ENCODE data around the gene ECEL1.
"Not testable (repeated sequence)": the region's sequence is repeated elsewhere in the genome, so short reads cannot be mapped to it uniquely, and the experiment has no call there.

ECEL1 gene, protein sequence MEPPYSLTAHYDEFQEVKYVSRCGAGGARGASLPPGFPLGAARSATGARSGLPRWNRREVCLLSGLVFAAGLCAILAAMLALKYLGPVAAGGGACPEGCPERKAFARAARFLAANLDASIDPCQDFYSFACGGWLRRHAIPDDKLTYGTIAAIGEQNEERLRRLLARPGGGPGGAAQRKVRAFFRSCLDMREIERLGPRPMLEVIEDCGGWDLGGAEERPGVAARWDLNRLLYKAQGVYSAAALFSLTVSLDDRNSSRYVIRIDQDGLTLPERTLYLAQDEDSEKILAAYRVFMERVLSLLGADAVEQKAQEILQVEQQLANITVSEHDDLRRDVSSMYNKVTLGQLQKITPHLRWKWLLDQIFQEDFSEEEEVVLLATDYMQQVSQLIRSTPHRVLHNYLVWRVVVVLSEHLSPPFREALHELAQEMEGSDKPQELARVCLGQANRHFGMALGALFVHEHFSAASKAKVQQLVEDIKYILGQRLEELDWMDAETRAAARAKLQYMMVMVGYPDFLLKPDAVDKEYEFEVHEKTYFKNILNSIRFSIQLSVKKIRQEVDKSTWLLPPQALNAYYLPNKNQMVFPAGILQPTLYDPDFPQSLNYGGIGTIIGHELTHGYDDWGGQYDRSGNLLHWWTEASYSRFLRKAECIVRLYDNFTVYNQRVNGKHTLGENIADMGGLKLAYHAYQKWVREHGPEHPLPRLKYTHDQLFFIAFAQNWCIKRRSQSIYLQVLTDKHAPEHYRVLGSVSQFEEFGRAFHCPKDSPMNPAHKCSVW
- total RNA-seq: 0.18 to 0.39 reads per million in 2 experiments

DNA sequence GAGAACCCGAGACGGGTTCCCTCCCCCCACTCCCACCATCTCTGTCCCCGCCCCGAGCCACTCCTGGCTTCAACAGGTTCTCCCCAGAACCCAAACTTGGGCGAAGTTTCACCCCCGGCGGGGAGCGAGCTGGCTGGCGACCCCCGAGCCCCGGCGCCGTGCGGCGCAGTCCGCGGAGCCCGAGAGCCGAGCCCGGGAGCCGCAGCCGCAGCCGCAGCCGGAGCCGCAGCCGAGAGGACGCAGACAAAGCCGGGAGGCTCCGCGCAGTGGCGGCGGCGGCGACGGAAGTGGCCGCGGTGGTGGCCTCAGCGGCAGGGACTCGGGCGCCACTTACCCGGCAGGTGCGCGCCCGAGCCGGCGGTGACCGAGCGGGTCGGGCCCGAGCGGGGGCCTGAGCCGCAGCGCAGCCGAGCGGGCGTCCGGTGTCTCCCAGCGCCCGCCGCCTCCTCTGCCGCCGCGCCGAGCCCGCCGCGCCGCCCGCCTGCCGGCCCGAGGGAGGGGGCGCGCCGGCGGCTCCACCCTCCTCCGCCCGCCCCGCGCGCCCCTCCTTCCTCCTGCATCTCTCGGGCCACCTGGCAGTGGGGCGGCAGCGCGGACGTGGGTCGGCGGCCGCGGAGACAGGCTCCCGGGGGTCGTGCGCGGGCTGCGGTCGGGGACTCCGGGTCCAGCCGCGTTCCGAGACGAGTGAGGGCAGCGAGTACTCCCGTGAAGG, at the start of gene ECEL1:
Gene ECEL1, minus strand, starts transcription at position 450 of the 712 bp plus-strand sequence. CDS start 1,181 bp downstream, outside the sequence.
- DNase-seq (ENCODE audit: low read depth): no peak

DNA sequence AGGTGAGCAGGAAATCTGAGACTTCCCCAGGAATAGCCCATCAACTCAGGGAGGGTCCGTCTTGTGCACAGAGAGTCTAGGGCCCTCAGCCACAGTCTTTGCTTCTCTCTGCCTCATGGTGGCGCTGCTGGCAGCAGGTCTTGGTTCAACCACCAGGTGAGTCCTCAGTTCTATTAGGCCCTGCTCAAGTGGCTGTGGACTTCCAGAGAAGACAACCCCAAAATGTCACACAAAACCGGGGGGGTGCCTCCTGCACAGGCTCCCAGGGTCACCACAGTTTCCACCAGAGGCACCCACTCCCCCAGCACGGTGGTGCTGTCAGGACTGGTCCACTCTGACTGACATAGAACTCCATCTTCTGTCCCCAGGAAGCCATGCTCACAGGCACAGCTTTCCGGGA, 49.4 kb upstream of the ECEL1 start:
- DNase-seq (ENCODE audit: low read depth): no peak

DNA sequence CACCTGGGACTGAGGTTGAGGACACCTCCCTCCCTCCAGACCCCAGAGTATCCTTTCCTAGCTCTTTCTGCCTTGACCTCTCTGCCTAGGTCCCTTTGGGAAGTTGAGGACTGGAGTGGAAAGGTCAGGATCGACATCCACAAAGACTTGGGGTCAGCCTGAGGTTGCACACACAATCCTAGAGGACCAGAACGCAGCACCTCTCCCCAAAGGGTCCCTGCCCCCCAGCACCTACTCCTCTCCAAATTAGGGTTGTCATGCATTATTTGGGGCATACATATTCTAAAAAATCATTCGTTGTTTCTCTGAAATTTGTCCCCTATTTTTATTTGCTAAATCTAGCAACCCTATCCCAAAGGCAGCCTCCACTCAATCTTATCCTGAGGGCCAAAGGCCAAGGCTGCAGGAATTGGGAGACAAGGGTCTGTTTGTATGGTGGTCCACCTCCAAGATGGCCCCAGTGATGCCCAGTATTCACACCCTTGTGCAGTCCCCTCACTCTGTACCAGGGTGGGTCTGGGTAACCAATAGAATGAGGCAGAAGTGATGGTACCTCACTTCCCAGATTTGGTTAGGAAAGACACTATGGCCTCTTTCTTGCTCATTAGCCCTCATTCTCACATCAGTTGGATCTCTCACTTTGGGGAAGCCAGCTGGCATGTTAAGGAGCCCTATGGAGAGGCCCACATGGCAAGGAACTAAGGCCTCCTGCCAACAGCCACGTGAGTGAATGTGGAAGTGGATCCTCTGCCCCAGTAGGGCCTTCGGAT, 48.3 kb upstream of the ECEL1 start:
- no peak for DNase-seq (ENCODE audit: low read depth)

DNA sequence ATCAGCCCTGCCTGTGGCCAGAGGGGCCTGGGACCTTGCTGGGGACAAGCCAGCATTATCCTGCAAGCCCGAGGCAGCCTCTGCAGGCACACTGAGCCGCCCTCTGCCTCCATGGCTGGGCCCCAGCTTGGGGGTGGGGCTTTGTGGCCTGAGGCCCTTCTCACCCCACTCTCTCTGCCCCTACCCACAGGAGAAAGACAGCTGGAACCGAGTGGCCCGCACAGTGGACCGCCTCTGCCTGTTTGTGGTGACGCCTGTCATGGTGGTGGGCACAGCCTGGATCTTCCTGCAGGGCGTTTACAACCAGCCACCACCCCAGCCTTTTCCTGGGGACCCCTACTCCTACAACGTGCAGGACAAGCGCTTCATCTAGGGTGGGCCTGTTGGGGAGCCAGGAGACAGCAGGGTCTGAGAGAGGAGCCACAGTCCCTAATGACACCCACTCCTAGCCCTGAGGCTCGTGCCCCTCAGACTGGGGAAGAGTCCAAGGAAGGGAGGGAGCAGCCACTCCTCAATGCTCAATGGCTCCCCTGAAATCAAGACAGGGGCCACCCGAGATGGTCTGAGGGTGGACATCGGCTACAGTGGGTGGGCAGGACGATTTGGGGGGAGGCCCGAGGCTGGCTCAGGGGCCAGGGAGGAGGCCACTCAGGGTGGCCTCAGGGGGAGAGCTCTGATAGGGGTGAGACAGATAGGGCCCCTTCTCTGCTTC, 47.5 kb upstream of the ECEL1 start:
- no peak for DNase-seq (ENCODE audit: low read depth)

DNA sequence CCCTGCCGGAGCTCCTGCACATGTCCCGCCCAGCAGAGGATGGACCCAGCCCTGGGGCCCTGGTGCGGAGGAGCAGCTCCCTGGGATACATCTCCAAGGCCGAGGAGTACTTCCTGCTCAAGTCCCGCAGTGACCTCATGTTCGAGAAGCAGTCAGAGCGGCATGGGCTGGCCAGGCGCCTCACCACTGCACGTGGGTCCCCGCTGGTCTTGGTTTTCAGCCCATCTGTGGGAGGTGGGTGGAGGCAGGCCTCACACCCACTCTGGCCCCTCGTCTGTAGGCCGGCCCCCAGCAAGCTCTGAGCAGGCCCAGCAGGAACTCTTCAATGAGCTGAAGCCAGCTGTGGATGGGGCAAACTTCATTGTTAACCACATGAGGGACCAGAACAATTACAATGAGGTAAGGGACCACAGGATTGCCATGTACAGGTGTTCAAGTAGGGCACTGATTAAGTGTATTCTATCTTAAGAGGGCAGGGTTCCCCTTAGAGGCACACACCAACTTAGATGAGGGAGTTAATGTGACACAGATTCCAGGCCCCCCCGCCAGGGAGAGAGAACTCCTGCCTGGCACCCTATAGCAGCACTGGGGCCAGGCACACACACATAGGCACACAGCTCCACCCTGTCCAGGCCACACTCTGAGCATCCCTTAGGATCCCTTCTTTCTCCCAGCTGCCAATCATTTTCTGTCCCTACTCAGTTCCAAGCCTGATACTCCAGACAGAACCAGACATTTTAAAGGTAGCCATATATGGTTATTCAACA, 46.5 kb upstream of the ECEL1 start:
- no peak for DNase-seq (ENCODE audit: low read depth)

DNA sequence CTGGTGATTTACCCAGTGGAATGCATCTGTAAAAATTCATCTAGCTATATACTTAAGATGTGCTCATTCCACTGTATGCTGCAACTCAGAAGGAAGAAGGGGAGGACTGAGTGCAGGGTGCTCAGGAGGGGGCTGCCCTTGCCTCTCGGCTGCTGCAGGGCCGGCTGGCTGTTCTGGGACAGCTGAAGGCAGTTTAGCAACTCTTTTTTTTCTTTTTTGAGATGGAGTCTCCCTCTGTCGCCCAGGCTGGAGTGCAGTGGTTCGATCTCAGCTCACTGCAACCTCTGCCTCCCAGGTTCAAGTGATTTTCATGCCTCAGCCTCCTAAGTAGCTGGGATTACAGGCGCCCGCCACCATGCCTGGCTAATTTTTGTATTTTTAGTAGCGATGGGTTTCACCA, 45.2 kb upstream of the ECEL1 start:
- not testable (repeated sequence) for DNase-seq (ENCODE audit: low read depth)

DNA sequence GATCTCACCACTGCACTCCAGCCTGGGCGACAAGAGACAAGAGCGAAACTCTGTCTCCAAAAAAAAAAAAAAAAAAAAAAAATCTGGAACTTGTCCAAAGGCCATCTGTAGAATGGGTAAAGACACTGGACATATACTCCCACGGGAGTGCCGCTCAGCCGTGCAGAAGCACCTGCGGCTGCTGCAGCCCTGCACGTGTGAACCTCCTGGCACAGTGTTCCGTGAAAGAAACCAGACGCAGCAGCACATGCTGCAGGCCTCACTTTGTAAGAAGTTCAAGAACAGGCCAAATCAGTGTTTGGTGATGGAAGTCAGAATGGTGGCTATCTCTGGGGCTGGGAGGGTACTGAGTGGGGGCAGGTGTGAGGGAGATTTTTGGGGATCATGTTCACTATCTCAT, 44.8 kb upstream of the ECEL1 start:
- DNase-seq (ENCODE audit: low read depth): no peak

DNA sequence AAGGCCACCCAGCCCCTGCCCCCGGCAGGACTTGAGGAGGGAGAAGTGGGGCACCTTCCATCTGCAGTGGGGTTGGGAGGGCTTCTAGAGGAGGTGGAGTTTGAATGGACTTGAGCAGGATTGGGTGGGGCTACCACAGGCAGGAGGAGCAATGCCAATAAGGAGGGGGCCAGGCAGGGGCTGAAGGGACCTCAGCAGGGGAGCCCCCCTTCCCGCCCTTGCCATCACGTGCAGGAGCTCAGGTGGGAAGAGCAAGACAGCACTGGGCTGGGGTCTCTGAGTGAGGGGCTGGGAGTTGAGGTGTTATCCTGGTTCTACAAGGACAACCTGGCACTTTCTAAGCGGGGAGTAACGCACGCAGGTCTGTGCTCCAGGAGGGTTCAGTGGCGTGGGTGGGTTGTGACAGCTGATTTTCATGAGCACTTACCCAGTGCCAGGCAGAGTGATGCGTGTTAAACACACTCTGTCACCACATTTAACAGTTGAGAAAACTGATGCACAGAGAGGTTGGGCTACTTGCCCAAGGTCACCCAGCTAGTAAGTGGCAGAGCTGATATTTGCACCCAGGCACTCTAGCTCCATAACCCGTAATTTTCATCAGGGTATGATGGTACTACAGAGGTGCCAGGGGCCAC, 43.1 kb upstream of the ECEL1 start:
- DNase-seq (ENCODE audit: low read depth): no peak

DNA sequence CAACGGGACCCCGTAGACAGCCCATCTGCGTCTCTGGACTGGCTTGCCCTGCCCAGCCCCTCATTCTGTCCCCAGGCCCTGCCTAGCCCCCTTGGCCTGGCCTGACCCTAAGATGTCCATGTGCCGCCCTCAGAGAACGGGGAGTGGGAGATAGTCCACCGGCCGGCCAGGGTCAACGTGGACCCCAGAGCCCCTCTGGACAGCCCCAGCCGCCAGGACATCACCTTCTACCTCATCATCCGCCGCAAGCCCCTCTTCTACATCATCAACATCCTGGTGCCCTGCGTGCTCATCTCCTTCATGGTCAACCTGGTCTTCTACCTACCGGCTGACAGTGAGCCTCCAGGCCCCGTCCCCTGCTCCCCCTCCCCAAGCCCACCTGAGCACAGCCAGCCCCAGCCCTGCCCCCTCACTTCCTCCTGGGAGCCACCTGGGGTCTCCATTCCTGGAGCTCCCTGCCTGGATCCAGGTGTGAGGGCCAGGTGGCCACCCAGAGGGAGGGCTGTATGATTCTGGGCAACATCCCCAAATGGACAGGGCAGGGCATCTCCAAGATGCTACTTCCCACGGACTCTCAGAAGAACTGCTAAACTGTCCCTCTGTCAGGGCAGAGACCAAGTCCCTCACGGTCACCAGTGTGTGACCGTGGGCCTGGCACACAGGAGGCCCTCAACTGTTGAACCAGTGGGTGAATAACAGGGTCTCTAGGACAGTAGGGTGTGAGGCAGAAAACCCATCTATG, 42.3 kb upstream of the ECEL1 start:
- DNase-seq (ENCODE audit: low read depth): no peak

DNA sequence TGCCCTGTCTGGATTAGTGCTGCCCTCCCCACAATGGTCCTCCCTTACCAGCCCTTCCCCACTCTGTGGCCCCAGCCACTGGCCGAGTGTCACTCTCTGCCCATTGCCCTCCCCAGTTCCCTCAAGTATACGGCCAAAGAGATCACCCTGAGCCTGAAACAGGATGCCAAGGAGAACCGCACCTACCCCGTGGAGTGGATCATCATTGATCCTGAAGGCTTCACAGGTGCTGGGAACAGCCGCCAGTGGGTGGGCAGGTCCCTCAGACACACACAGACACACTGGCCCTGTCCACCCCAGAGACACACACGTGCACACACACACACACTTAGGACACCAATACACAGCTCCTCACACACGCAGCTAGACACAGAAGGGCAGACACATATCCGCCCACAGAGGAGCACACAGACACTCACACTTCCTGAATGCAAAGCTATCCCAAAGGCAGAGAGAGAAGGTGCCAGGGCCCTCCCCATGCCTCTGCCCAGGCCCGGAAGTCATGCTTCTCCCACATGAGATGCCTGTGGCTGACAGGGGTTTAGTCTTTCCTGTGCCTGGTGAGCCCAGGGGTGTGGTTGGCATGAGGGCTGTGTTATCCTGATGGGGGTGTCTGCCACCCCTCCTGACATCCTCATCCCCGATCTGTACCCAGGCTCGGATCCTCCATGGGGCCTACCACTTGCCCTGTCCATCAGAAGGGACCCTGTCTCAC, 41.3 kb upstream of the ECEL1 start:
- DNase-seq (ENCODE audit: low read depth): no peak

DNA sequence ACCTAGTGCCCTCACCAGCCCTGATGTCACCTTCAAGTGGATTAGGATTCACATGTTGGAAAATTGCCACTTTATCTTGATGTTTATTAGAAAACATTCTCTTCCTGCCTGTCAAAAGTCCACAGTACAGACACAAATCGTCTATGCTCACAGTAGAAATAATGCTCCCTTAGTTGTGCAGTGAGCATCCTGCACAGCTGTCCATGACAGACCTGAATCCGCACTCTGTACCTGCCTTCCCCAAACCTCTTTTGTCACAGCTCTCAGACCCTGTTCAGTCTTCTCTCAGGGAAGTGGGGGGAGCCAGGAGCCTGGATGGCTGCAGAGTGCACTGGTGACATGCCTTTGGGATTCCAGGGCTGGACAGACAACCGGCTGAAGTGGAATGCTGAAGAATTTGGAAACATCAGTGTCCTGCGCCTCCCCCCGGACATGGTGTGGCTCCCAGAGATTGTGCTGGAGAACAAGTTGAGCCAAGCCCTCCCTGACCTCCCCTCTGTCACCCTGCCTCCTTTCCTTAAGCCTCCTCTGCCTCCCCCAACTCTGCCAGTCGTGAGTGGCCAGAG, 40.4 kb upstream of the ECEL1 start:
- no peak for DNase-seq (ENCODE audit: low read depth)

DNA sequence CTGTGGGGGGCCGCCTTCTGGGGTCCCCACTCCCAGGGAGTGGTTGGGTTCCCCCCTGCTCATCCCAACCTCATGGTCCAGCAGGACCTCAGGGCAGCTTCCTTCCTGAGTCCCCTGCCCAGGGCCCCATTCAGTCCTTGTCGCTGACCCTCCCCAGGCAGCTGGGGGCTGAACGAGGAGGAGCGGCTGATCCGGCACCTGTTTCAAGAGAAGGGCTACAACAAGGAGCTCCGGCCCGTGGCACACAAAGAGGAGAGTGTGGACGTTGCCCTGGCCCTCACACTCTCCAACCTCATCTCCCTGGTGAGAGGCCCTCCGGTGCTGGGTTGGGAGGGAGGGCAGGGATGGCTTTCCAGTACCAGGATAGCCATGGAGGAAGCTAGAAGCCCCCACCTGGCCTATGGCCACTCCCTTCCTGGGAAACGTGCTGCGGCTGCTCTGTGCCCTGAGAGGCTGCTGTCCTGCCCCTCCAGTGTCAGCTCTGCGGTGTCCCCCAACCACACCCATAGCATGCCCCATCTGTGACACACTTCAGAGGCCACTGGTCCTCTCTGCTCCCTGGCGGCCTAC, 38.8 kb upstream of the ECEL1 start:
- DNase-seq (ENCODE audit: low read depth): no peak

DNA sequence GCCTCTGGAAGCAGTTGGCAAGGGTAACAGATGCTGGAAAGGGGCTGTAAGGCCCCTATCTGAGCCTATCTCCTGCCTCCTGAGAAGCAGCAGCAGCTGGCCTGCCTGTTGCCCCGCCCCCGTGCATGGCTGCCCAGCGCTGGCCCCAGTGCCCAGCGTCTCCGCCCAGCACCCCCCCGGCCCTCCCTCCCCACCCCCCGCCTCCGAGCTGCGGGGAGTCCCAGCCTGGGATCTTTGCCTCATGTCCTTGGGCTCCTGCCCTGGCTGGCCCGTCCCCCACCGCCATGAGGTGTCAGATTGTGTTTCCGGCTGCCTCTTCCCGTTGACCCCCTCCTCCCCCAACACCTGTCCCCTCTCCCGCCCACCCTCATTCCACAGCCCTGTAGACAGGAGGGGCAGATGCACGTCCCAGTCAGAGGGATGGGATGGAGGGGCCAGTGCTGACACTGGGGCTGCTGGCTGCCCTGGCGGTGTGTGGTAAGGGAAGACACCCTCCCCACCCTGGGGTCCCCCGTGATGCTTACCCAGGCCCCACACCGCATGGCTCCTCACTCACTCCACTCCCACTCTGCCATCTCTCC, 38.2 kb upstream of the ECEL1 start, which contains the start of gene CHRND:
Gene CHRND, plus strand, starts transcription at position 370 of the 581 bp plus-strand sequence. Its CDS starts 56 bp downstream, at position 426.
- DNase-seq (ENCODE audit: low read depth): no peak

DNA sequence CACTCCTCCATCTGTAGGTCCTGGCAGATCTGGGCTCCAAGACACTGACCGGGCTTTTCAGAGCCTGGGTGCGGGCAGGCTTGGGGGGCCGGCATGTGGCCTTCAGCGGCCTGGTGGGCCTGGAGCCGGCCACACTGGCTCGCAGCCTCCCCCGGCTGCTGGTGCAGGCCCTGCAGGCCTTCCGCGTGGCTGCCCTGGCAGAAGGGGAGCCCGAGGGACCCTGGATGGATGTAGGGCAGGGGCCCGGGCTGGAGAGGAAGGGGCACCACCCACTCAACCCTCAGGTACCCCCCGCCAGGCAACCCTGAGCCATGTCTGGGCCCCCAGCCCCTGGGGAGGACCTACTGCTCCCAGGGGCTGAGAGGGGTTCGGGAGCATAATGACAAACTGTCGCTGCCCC, 37.6 kb upstream of the ECEL1 start:
- DNase-seq (ENCODE audit: low read depth): no peak

DNA sequence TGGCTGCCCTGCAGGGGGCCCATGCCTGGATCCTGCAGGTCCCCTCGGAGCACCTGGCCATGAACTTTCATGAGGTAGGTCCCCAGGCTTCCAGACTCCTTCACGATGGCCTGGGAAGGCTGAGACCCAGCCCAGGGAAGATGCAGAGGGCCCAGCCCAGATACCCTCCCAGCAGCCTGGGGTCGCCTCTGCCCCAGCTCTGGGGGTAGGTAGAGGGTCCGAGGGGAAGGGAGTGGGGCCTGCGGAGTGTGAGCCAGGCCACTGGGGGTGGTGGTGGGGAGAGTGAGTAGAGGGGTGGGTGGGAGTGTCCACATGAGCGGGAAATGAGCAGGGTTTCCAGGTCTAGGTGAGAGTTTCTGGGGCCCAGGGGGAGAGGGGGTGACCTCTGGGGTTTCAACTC, 37.1 kb upstream of the ECEL1 start:
- no peak for DNase-seq (ENCODE audit: low read depth)

DNA sequence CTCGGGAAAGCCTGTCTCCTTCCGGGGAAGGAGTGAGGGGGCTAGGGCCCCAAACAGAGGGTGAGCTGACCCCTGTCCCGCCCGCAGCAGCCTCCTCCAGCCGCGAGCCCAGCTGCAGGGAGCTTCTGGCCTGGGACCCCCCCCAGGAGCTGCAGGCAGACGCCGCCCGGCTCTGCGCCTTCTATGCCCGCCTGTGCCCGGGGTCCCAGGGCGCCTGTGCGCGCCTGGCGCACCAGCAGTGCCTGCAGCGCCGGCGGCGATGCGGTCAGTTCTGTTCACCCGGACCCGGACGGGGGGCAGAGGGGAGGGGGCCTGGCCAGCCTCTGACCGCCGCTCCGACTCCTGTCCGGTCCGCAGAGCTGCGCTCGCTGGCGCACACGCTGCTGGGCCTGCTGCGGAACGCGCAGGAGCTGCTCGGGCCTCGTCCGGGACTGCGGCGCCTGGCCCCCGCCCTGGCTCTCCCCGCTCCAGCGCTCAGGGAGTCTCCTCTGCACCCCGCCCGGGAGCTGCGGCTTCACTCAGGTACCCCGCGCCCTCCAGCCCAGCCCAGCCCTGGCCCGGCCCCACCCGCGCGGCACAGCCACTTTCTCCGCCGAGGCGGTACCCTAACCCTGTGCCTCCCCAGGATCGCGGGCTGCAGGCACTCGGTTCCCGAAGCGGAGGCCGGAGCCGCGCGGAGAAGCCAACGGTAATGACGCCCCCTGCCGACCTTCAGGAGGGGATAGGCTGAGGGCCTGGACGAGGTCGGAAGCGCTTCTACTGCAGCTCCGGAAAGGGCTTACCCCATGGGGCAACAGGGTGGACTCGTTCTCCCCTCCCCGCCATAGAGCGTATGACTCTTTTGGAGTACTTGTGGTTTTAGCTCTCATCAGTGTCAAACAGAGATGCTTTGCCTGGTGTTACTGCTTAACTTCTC, 36.3 kb upstream of the ECEL1 start:
- no peak for DNase-seq (ENCODE audit: low read depth)
